GM06990 (cell line): ENCODE measurements around the gene GOLGA7B.

ENCODE experiments used
- DNase-seq: peaks from one replicate; pipeline ENCODE4 v3.0.0-alpha.2; 2011; ENCODE audit not compliant: insufficient read length; ENCODE audit errors: extremely low read depth
- H3K27me3 ChIP-seq: replicated peaks from 2 replicates; pipeline ENCODE4 v1.6.0; 2011; ENCODE audit warnings: low read length; ENCODE audit not compliant: control insufficient read depth, insufficient read depth
- H3K36me3 ChIP-seq: 2 replicates; pipeline ENCODE4 v1.5.1; 2011; ENCODE audit warnings: low read length; ENCODE audit not compliant: control insufficient read depth, insufficient read depth
- H3K4me3 ChIP-seq: replicated peaks from 2 replicates; pipeline ENCODE4 v1.5.1; 2011; ENCODE audit warnings: low read depth, mild to moderate bottlenecking, control low read depth, low read length
- CTCF ChIP-seq: IDR thresholded peaks from 2 replicates; pipeline ENCODE4 v1.5.1; 2011; ENCODE audit warnings: low read length, control low read depth, mild to moderate bottlenecking, inconsistent platforms; ENCODE audit not compliant: insufficient read depth, poor library complexity, severe bottlenecking

The GOLGA7B gene

GRCh38 chr10:97825020-97825760 is 24.5 kb upstream of the GOLGA7B start:
- no peak overlapping the region for H3K4me3 ChIP-seq

GRCh38 chr10:97826892-97827291 is 22.8 kb upstream of the GOLGA7B start:
- no peaks in the 10 kb centered on the region; the same call in 1 of the 2 replicates for H3K27me3 ChIP-seq
- H3K36me3 ChIP-seq = no peaks in the 10 kb centered on the region
- H3K4me3 ChIP-seq = no peak overlapping the region
- TF ChIP-seq CTCF = no peak
- DNase-seq = no peak

More at GRCh38 chr10:97825020-97825760, 24.5 kb upstream of the GOLGA7B start:
- no peaks in the 10 kb centered on the region for H3K36me3 ChIP-seq
- H3K27me3 ChIP-seq = no peaks in the 10 kb centered on the region
- DNase-seq = no peak
- no peak for TF ChIP-seq CTCF

DNA sequence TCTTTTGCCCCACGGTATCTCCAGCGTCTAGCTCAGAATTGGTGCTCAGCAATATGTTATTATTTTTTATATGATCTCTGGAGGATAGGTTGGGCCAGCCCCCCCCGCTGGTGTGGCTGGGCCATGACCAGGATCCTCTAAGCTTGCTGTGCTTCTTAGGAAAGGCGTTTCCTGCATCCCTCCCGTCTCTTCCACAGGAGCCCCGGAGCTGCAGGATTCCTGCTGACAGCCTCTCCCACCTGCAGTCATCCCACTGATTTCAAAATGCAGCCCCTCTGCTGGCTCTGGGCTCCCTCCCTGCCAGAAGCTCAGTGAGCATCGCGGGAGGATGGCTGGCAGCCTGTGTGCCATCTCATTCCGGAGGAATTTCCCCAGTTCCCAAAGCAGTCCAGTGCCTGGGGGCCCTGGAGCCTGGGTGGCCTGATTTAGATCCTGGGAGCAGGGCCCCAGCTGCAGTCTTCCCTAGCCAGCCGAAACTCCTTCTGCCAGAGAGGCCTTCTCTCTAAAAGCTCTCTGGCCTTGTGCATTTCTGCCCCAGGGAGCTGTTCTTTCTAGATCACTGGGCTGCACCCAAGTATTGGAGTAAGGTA is 21.8 kb upstream of the GOLGA7B start:
- TF ChIP-seq CTCF = no peak
- Histone ChIP-seq H3K27me3 (no peaks in the 10 kb centered on the region; the same call in 1 of the 2 replicates), H3K36me3 (no peaks in the 10 kb centered on the region), H3K4me3 (no peak overlapping the region)
- DNase-seq = no peak

GRCh38 chr10:97828721-97829120 is 20.9 kb upstream of the GOLGA7B start:
- DNase-seq = no peak
- Histone ChIP-seq H3K4me3 (no peak overlapping the region), H3K27me3 (no peaks in the 10 kb centered on the region; the same call in 1 of the 2 replicates), H3K36me3 (no peaks in the 10 kb centered on the region)
- no peak for TF ChIP-seq CTCF

DNA sequence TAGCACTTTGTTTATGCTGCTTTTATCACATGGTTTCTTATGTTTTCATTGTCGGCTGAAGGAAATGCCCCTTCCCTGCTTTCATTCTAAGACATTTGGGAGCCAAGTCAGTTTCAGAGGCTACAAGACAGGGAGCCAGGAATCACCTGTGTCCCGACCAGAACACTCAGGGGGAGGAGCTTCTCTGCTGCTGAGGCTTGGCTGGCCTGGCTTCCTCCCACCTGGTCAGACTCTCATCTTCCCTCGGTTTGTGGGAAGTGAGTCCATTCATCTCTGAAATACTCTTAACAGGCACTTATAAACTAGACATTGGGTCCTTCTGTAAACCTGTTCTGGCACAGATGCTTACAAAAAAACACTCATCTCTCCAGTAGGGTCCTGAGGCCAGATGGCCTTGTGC is 19.6 kb upstream of the GOLGA7B start:
- Histone ChIP-seq H3K27me3 (no peaks in the 10 kb centered on the region; the same call in 1 of the 2 replicates), H3K36me3 (no peaks in the 10 kb centered on the region), H3K4me3 (no peak overlapping the region)
- TF ChIP-seq CTCF = no peak
- no peak for DNase-seq
